H1 (cell line): ENCODE results near the gene MEGF9. TPM values are rescaled to one million over a fixed set of nuclear protein-coding genes. Genes with fewer than 3 reads are reported as not detected.

Experiments
- CTCF ChIA-PET: fragments of 300-600 bp; sonication (Branson Sonifier 250); formaldehyde crosslinking; loops from one replicate; lab custom pipeline; 2021; ENCODE audit not compliant: partially characterized antibody; lab: Charles Lee
- POLR2A ChIA-PET: fragments of 300-600 bp; sonication (Branson Sonifier 250); formaldehyde crosslinking; loops from one replicate; lab custom pipeline; 2021; ENCODE audit warnings: inconsistent platforms; ENCODE audit not compliant: partially characterized antibody; lab: Charles Lee
- DNase-seq, 2 experiments: peaks; one replicate each; pipeline versions ENCODE4 v3.0.0 to v3.0.0-alpha.2; 2010 to 2022; ENCODE audit warnings: low spot score in 2 of 2, low read depth in 1 of 2, mixed read lengths in 1 of 2
- FAIRE-seq: peaks from 2 replicates; lab custom pipeline; 2011; peaks lifted over from hg19 to GRCh38; lab: Jason Lieb, UNC
- H2AFZ ChIP-seq: 2 replicates; pipeline ENCODE4 v1.8.1; 2012; ENCODE audit warnings: low read length, inconsistent platforms
- H2AK5ac ChIP-seq: 2 replicates; pipeline ENCODE4 v1.6.1; 2013; ENCODE audit warnings: low read depth, low read length
- H2BK120ac ChIP-seq: replicated peaks from 2 replicates; pipeline ENCODE3; 2013; ENCODE audit warnings: low read depth, low read length, inconsistent platforms
- H2BK12ac ChIP-seq: 2 replicates; pipeline ENCODE4 v1.6.1; 2013; ENCODE audit warnings: low read depth, low read length
- H2BK15ac ChIP-seq: 2 replicates; pipeline ENCODE4 v1.6.1; 2013; ENCODE audit warnings: low read length
- H2BK20ac ChIP-seq: 2 replicates; pipeline ENCODE4 v1.6.1; 2013; ENCODE audit warnings: low read length
- H2BK5ac ChIP-seq: 2 replicates; pipeline ENCODE4 v1.6.1; 2013; ENCODE audit warnings: low read depth, low read length
- H3K14ac ChIP-seq: 2 replicates; pipeline ENCODE4 v1.6.1; 2013; ENCODE audit warnings: inconsistent platforms; ENCODE audit not compliant: insufficient read length
- H3K18ac ChIP-seq: 2 replicates; pipeline ENCODE4 v1.6.1; 2013; ENCODE audit warnings: low read length; ENCODE audit errors: extremely low read depth
- H3K23ac ChIP-seq: 2 replicates; pipeline ENCODE4 v1.6.1; 2013; ENCODE audit warnings: inconsistent platforms; ENCODE audit not compliant: insufficient read length
- H3K23me2 ChIP-seq: 2 replicates; pipeline ENCODE4 v1.6.1; 2013; ENCODE audit warnings: low read depth, low read length
- H3K27ac ChIP-seq: 2 replicates; pipeline ENCODE4 v1.6.1; 2011; ENCODE audit warnings: low read depth, low read length, inconsistent platforms
- H3K27me3 ChIP-seq, 4 experiments: replicated peaks in 1 of 4; 1 replicate in 1 of 4; 2 replicates in 3 of 4; pipeline versions ENCODE4 v1.6.1 to v1.8.1; 2011 to 2013; ENCODE audit warnings: low read length in 3 of 4, mild to moderate bottlenecking in 3 of 4, inconsistent platforms in 2 of 4, mixed read lengths in 2 of 4, moderate library complexity in 1 of 4; ENCODE audit not compliant: control insufficient read depth in 3 of 4, insufficient read depth in 3 of 4; ENCODE audit errors: extremely low read depth in 1 of 4
- H3K36me3 ChIP-seq, 4 experiments: 2 replicates each; pipeline versions ENCODE4 v1.6.1 to v1.8.1; 2011 to 2013; ENCODE audit warnings: mild to moderate bottlenecking in 4 of 4, low read length in 3 of 4, moderate library complexity in 2 of 4, control low read depth in 1 of 4, inconsistent platforms in 1 of 4; ENCODE audit not compliant: insufficient read depth in 4 of 4, control insufficient read depth in 2 of 4
- H3K4ac ChIP-seq: replicated peaks from 2 replicates; pipeline ENCODE3; 2013; ENCODE audit warnings: low read length, low read depth, mixed read lengths, inconsistent platforms; ENCODE audit not compliant: insufficient read length
- H3K4me1 ChIP-seq, 4 experiments: replicated peaks in 1 of 4; 1 replicate in 1 of 4; 2 replicates in 3 of 4; pipeline versions ENCODE4 v1.6.1 to v1.8.1; 2011 to 2013; ENCODE audit warnings: low read length in 3 of 4, inconsistent platforms in 2 of 4, mixed read lengths in 1 of 4; ENCODE audit not compliant: insufficient read depth in 4 of 4, control insufficient read depth in 3 of 4
- H3K4me2 ChIP-seq, 2 experiments: 2 replicates each; pipeline versions ENCODE4 v1.6.1 to v1.8.1; 2011 to 2013; ENCODE audit warnings: low read depth in 2 of 2, low read length in 2 of 2, control low read depth in 1 of 2, inconsistent platforms in 1 of 2, mild to moderate bottlenecking in 1 of 2; ENCODE audit not compliant: insufficient read depth in 1 of 2
- H3K4me3 ChIP-seq, 4 experiments: fragments of 200-600, 300-600 bp in 1 of 4; sonication (generic), shearing (Covaris generic), sonication (Bioruptor Twin) in 1 of 4; 2 replicates each; pipeline versions ENCODE4 v1.5.1 to v1.8.1; 2011 to 2016; ENCODE audit warnings: low read length in 4 of 4, low read depth in 3 of 4, control low read depth in 2 of 4, inconsistent platforms in 2 of 4, mild to moderate bottlenecking in 2 of 4, mixed read lengths in 1 of 4, moderate library complexity in 1 of 4; ENCODE audit not compliant: insufficient read depth in 2 of 4; ENCODE audit errors: extremely low read depth in 1 of 4
- H3K56ac ChIP-seq: replicated peaks from 2 replicates; pipeline ENCODE3; 2013; ENCODE audit warnings: low read depth, mild to moderate bottlenecking, mixed read lengths, low read length, inconsistent platforms; ENCODE audit not compliant: insufficient read length
- H3K79me1 ChIP-seq: 2 replicates; pipeline ENCODE4 v1.6.1; 2013; ENCODE audit warnings: low read depth, low read length, control low read depth
- H3K79me2 ChIP-seq, 2 experiments: 2 replicates each; pipeline versions ENCODE4 v1.6.1 to v1.8.1; 2012 to 2013; ENCODE audit warnings: low read length in 2 of 2, mild to moderate bottlenecking in 2 of 2, inconsistent platforms in 1 of 2; ENCODE audit not compliant: insufficient read depth in 2 of 2, control insufficient read depth in 1 of 2
- H3K9ac ChIP-seq, 4 experiments: replicated peaks in 1 of 4; 1 replicate in 1 of 4; 2 replicates in 3 of 4; pipeline versions ENCODE4 v1.6.1 to v1.8.1; 2011 to 2013; ENCODE audit warnings: low read depth in 3 of 4, low read length in 3 of 4, control low read depth in 2 of 4, mild to moderate bottlenecking in 2 of 4, moderate library complexity in 2 of 4, inconsistent platforms in 1 of 4; ENCODE audit errors: extremely low read depth in 1 of 4
- H3K9me3 ChIP-seq, 2 experiments: 2 replicates each; pipeline versions ENCODE4 v1.6.1 to v1.8.1; 2012 to 2013; ENCODE audit warnings: mild to moderate bottlenecking in 2 of 2, moderate library complexity in 2 of 2, control low read depth in 1 of 2, inconsistent platforms in 1 of 2, low read depth in 1 of 2, low read length in 1 of 2, mixed read lengths in 1 of 2; ENCODE audit not compliant: insufficient read depth in 2 of 2
- H4K20me1 ChIP-seq, 2 experiments: replicated peaks in 1 of 2; 2 replicates each; pipeline versions ENCODE3 to v1.8.1; 2011 to 2013; ENCODE audit warnings: inconsistent platforms in 2 of 2, low read length in 2 of 2, mild to moderate bottlenecking in 1 of 2; ENCODE audit not compliant: insufficient read depth in 2 of 2, control insufficient read depth in 1 of 2
- H4K5ac ChIP-seq: 2 replicates; pipeline ENCODE4 v1.6.1; 2013; ENCODE audit warnings: low read length, low read depth, mixed read lengths, inconsistent platforms; ENCODE audit not compliant: insufficient read length
- H4K8ac ChIP-seq: 2 replicates; pipeline ENCODE4 v1.8.0; 2013; ENCODE audit warnings: mild to moderate bottlenecking, moderate library complexity, low read length, inconsistent platforms; ENCODE audit not compliant: insufficient read depth; ENCODE audit errors: extremely low read depth
- H4K91ac ChIP-seq: replicated peaks from 2 replicates; pipeline ENCODE3; 2013; ENCODE audit warnings: low read length, mixed read lengths, inconsistent platforms; ENCODE audit not compliant: insufficient read length
- CHD1 ChIP-seq: IDR thresholded peaks from 2 replicates; pipeline ENCODE4 v1.6.1; 2012; ENCODE audit warnings: low read depth, low read length, improper control_type of control experiment
- CHD2 ChIP-seq: IDR thresholded peaks from 2 replicates; pipeline ENCODE4 v1.6.1; 2012; ENCODE audit warnings: low read length, improper control_type of control experiment
- CREB1 ChIP-seq: IDR thresholded peaks from 2 replicates; pipeline ENCODE4 v1.6.1; 2012; ENCODE audit warnings: inconsistent platforms
- EP300 ChIP-seq, 2 experiments: IDR thresholded peaks; 1 replicate in 1 of 2; 2 replicates in 1 of 2; pipeline ENCODE4 v1.6.1; 2011 to 2012; ENCODE audit warnings: low read depth in 2 of 2, low read length in 2 of 2, mild to moderate bottlenecking in 2 of 2, borderline replicate concordance in 1 of 2, inconsistent platforms in 1 of 2, moderate library complexity in 1 of 2
- RBBP5 ChIP-seq: IDR thresholded peaks from 2 replicates; pipeline ENCODE4 v1.7.1; 2012; ENCODE audit warnings: low read depth, mild to moderate bottlenecking, inconsistent platforms, low read length, moderate library complexity, borderline replicate concordance
- RNF2 ChIP-seq: fragments of 200-900, 300-1000 bp; sonication (generic); IDR thresholded peaks from 2 replicates; pipeline ENCODE4 v1.7.1; 2016; ENCODE audit warnings: borderline replicate concordance, low read depth, mild to moderate bottlenecking, antibody characterized with exemption, low read length; ENCODE audit not compliant: poor library complexity, severe bottlenecking; ENCODE audit errors: missing control alignments
- RXRA ChIP-seq: IDR thresholded peaks from 2 replicates; pipeline ENCODE4 v1.6.1; 2011; ENCODE audit warnings: low read depth, mild to moderate bottlenecking, low read length, moderate library complexity; ENCODE audit not compliant: insufficient read depth
- TAF1 ChIP-seq: IDR thresholded peaks from 2 replicates; pipeline ENCODE4 v1.6.1; 2011; ENCODE audit warnings: mild to moderate bottlenecking, low read depth, low read length
- TAF7 ChIP-seq: optimal IDR thresholded peaks from 2 replicates; pipeline ENCODE3; 2011; ENCODE audit warnings: low read depth, mild to moderate bottlenecking, inconsistent platforms, low read length, moderate library complexity, borderline replicate concordance
- TBP ChIP-seq: IDR thresholded peaks from 2 replicates; pipeline ENCODE4 v1.6.1; 2011; ENCODE audit warnings: low read depth, low read length, improper control_type of control experiment
- WGBS, 2 experiments: shearing (Covaris generic) in 1 of 2; methylation state at CpG; one replicate each; pipeline versions ENCODE4 v1.1.6 to v1.1.7; 2013 to 2015; ENCODE audit warnings: low lambda C conversion rate in 2 of 2, mixed read lengths in 2 of 2, inconsistent platforms in 1 of 2, low coverage in 1 of 2, missing lambda C conversion rate in 1 of 2; ENCODE audit not compliant: insufficient replicate concordance in 2 of 2, insufficient coverage in 1 of 2, insufficient read length in 1 of 2; ENCODE audit errors: extremely low coverage in 1 of 2, missing lambda C conversion rate in 1 of 2; 5-methylcytosine and 5-hydroxymethylcytosine counted together
- polyA plus RNA-seq, 7 experiments: library from polyadenylated mRNA; depleted of rRNA in 3 of 7; stranded (reverse) in 5 of 7; unstranded in 2 of 7; fragments of >200 nt in 5 of 7; fragments of 200-250 nt in 2 of 7; gene quantifications; 1 replicate in 5 of 7; 2 replicates in 1 of 7; 4 replicates in 1 of 7; pipeline versions ENCODE4 v1.2.1 to v1.2.3, GENCODE V29; 2011 to 2013; ENCODE audit warnings: missing spikeins in 2 of 7, mixed read lengths in 2 of 7
- total RNA-seq: library from RNA; stranded (reverse); fragmentation: NEBNext Ultra II Directional; extraction: Animal tissue kit (Norgen Biotek cat#: 25700); gene quantifications from 2 replicates; pipeline ENCODE4 v1.2.1, GENCODE V29; 2021
- TF ChIP-seq, protein P1 (sequence below): IDR thresholded peaks from 2 replicates; pipeline ENCODE4 v1.6.1; 2012; ENCODE audit warnings: low read length, inconsistent platforms
- TF ChIP-seq, protein P2 (sequence below): IDR thresholded peaks from 2 replicates; pipeline ENCODE4 v1.6.1; 2012; ENCODE audit warnings: inconsistent platforms

MEGF9 gene
- total and polyA plus RNA-seq, 2 of the 8 experiments (the other 6 are each of a cell fraction or from before 2014, with no cell fraction given) = 0.45 to 1.8 TPM

DNA sequence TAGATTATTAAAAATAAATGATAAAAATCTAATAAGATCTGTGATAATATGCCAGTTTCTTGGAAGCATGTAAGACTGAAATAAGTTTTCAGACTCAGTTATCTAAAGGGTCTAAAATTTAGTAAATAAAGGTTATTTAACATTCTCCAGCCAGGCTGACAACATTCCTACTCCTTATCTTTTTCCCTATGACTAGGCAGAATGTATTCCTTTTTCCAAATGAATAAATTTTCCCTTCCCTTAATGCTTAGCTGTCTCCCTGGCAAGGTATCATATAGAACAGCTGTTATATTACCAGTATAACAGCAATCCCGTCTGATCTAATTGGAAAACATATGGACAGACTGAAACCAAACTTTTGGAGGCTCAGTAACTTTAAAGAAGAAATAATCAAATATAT lies 13.0 kb downstream of the MEGF9 start:
- Histone ChIP-seq H3K4ac (no peak overlapping the region), H3K23ac (no peak overlapping the region), H2BK12ac (no peak overlapping the region), H3K4me3 (no peak overlapping the region), H3K79me2 (no peaks in the 10 kb centered on the region), H3K4me1 (no peaks in the 10 kb centered on the region), H3K14ac (no peak overlapping the region), H3K27me3 (peaks cover 4 to 19% (median 15%) of the 10 kb centered on the region in 4 experiments), H2BK15ac (no peak overlapping the region), H3K4me2 (no peak overlapping the region), H2AK5ac (no peak overlapping the region), H3K9ac (no peak overlapping the region), H3K23me2 (no peaks in the 10 kb centered on the region), H2AFZ (no peak overlapping the region), H3K36me3 (no peaks in the 10 kb centered on the region), H3K18ac (no peak overlapping the region), H3K9me3 (no peaks in the 10 kb centered on the region), H4K8ac (no peak overlapping the region), H2BK20ac (no peak overlapping the region), H4K5ac (no peak overlapping the region), H2BK5ac (no peak overlapping the region), H4K91ac (no peak overlapping the region), H3K56ac (no peak overlapping the region), H2BK120ac (no peak overlapping the region), H3K27ac (no peak overlapping the region), H3K79me1 (no peaks in the 10 kb centered on the region; the same call in 1 of the 2 replicates), H4K20me1 (peaks cover 2 to 3% of the 10 kb centered on the region in 2 experiments)
- DNase-seq = no peak
- WGBS, 2 experiments = 95% methylated on average over 1 of the region's 1 CpG; no CpG with 5 or more reads in 1 of the 2 experiments
- no peak for FAIRE-seq
- POLR2A ChIA-PET = no interaction called here
- CTCF ChIA-PET = no interaction called here
- TF ChIP-seq, protein P1, sequence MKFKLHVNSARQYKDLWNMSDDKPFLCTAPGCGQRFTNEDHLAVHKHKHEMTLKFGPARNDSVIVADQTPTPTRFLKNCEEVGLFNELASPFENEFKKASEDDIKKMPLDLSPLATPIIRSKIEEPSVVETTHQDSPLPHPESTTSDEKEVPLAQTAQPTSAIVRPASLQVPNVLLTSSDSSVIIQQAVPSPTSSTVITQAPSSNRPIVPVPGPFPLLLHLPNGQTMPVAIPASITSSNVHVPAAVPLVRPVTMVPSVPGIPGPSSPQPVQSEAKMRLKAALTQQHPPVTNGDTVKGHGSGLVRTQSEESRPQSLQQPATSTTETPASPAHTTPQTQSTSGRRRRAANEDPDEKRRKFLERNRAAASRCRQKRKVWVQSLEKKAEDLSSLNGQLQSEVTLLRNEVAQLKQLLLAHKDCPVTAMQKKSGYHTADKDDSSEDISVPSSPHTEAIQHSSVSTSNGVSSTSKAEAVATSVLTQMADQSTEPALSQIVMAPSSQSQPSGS = no peak
- TF ChIP-seq RBBP5 (no peak), RXRA (no peak), CHD2 (no peak), RNF2 (no peak), CHD1 (no peak), TAF1 (no peak), EP300 (IDR thresholded peaks at IDR 0.05; ENCODE audit: borderline replicate concordance in 1 of 2, low read depth in 2 of 2, low read length in 2 of 2) (no peak), TAF7 (no peak), CREB1 (no peak), TBP (no peak)
- TF ChIP-seq, protein P2, sequence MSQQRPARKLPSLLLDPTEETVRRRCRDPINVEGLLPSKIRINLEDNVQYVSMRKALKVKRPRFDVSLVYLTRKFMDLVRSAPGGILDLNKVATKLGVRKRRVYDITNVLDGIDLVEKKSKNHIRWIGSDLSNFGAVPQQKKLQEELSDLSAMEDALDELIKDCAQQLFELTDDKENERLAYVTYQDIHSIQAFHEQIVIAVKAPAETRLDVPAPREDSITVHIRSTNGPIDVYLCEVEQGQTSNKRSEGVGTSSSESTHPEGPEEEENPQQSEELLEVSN = no peak
